Common myeloid progenitor, CD34-positive (primary cell): ENCODE data around the gene RUVBL2.
A peak's percentile ranks its signal among the peaks of the same experiment; 100 is the strongest.

ENCODE experiments used
- CTCF ChIA-PET: fragments of 350-600 bp; sonication (Branson Sonifier 250); formaldehyde crosslinking; loops from one replicate; lab custom pipeline; 2021; ENCODE audit warnings: antibody characterized with exemption; lab: Charles Lee
- POLR2A ChIA-PET: fragments of 350-600 bp; sonication (Branson Sonifier 250); formaldehyde crosslinking; loops from one replicate; lab custom pipeline; 2021; ENCODE audit warnings: antibody characterized with exemption; lab: Charles Lee
- DNase-seq, 3 donors: peaks; one replicate each; pipeline versions ENCODE4 v3.0.0 to v3.0.0-alpha.2; 2013
- H3K27ac ChIP-seq, 2 experiments: 1 replicate in 1 of 2; 2 replicates in 1 of 2; pipeline ENCODE4 v1.7.0; 2013; ENCODE audit warnings: inconsistent platforms in 2 of 2, low read length in 2 of 2, mild to moderate bottlenecking in 2 of 2, low read depth in 1 of 2, moderate library complexity in 1 of 2; ENCODE audit not compliant: severe bottlenecking in 2 of 2, insufficient read depth in 1 of 2, poor library complexity in 1 of 2
- H3K27me3 ChIP-seq, 5 experiments: replicated peaks in 2 of 5; 1 replicate in 3 of 5; 2 replicates in 2 of 5; pipeline versions ENCODE4 v1.6.1 to v1.7.0; 2013; ENCODE audit warnings: low read length in 4 of 5, mild to moderate bottlenecking in 2 of 5, moderate library complexity in 2 of 5, inconsistent platforms in 1 of 5; ENCODE audit not compliant: insufficient read depth in 5 of 5, control insufficient read depth in 4 of 5
- H3K36me3 ChIP-seq, 4 experiments: 1 replicate in 2 of 4; 2 replicates in 2 of 4; pipeline versions ENCODE4 v1.6.1 to v1.7.0; 2013; ENCODE audit warnings: low read length in 3 of 4, control low read depth in 1 of 4, mild to moderate bottlenecking in 1 of 4; ENCODE audit not compliant: control insufficient read depth in 4 of 4, insufficient read depth in 4 of 4
- H3K4me1 ChIP-seq, 4 experiments: 1 replicate in 3 of 4; 2 replicates in 1 of 4; pipeline versions ENCODE4 v1.6.1 to v1.7.1; 2013; ENCODE audit warnings: low read length in 3 of 4, mild to moderate bottlenecking in 3 of 4, control low read depth in 1 of 4, inconsistent platforms in 1 of 4, moderate library complexity in 1 of 4; ENCODE audit not compliant: control insufficient read depth in 4 of 4, insufficient read depth in 4 of 4; ENCODE audit errors: control extremely low read depth in 1 of 4
- H3K4me3 ChIP-seq, 7 experiments: 1 replicate in 4 of 7; 2 replicates in 3 of 7; pipeline versions ENCODE4 v1.5.1 to v1.7.0; 2013; ENCODE audit warnings: mild to moderate bottlenecking in 7 of 7, low read length in 6 of 7, moderate library complexity in 6 of 7, inconsistent platforms in 2 of 7, low read depth in 2 of 7, control low read depth in 1 of 7; ENCODE audit not compliant: insufficient read depth in 4 of 7, control insufficient read depth in 1 of 7; ENCODE audit errors: extremely low read depth in 1 of 7
- H3K9me3 ChIP-seq, 5 experiments: 1 replicate in 4 of 5; 2 replicates in 1 of 5; pipeline versions ENCODE4 v1.6.1 to v1.7.1; 2013; ENCODE audit warnings: low read length in 4 of 5, mild to moderate bottlenecking in 2 of 5, inconsistent platforms in 1 of 5, low read depth in 1 of 5, moderate library complexity in 1 of 5; ENCODE audit not compliant: control insufficient read depth in 4 of 5, insufficient read depth in 2 of 5; ENCODE audit errors: control extremely low read depth in 1 of 5
- WGBS: methylation state at CpG from one replicate; pipeline ENCODE4 v1.1.5; 2013; ENCODE audit not compliant: insufficient coverage; 5-methylcytosine and 5-hydroxymethylcytosine counted together

RUVBL2 gene

GRCh38 chr19:48967346-48968178, 26.1 kb upstream of the RUVBL2 start:
- 94% methylated on average over 12 of the region's 14 CpGs for WGBS
- CTCF ChIA-PET = interaction anchor here (0.7 to 1.3 kb wide), 8 partner anchors 9 to 179 kb away, joined by 3 to 5 read pairs (median 3); partner anchors contain the start of genes GYS1 and RUVBL2
- Histone ChIP-seq H3K27ac (peak overlapping the region in 1 of 2 experiments; percentile 85), H3K4me1 (peaks cover 13 to 45% (median 41%) of the 10 kb centered on the region in 4 experiments), H3K36me3 (peaks cover 14 to 43% (median 31%) of the 10 kb centered on the region in 4 experiments), H3K9me3 (no peaks in the 10 kb centered on the region), H3K27me3 (no peaks in the 10 kb centered on the region), H3K4me3 (peak overlapping the region in 1 of 7 experiments; percentile 36)
- POLR2A ChIA-PET = interaction anchor here (0.6 to 1.3 kb wide), 5 partner anchors 26 to 636 kb away, joined by 3 to 4 read pairs (median 3); partner anchors contain the start of genes GYS1, NUCB1 and RUVBL2
- peak in 2 of 3 donors; percentile 34 to 44 for DNase-seq

GRCh38 chr19:48968179-48968661, 25.5 kb upstream of the RUVBL2 start:
- no peaks in the 10 kb centered on the region for H3K9me3 ChIP-seq
- ChIA-PET CTCF (interaction anchor here (0.7 to 1.3 kb wide), 6 partner anchors 8 to 180 kb away, joined by 3 to 5 read pairs (median 3); partner anchors contain the start of genes GYS1 and RUVBL2), POLR2A (interaction anchor here (0.6 to 1.3 kb wide), 4 partner anchors 25 to 95 kb away, joined by 3 read pairs; partner anchors contain the start of genes GYS1, NUCB1 and RUVBL2)
- no peak overlapping the region for H3K4me3 ChIP-seq
- peaks cover 14 to 49% (median 35%) of the 10 kb centered on the region in 4 experiments for H3K36me3 ChIP-seq
- 95% methylated on average over 3 of the region's 4 CpGs for WGBS
- no peak overlapping the region for H3K27ac ChIP-seq
- H3K27me3 ChIP-seq = no peaks in the 10 kb centered on the region
- peaks cover 13 to 40% (median 36%) of the 10 kb centered on the region in 4 experiments for H3K4me1 ChIP-seq
- DNase-seq = peak in 2 of 3 donors; percentile 29 to 40

DNA sequence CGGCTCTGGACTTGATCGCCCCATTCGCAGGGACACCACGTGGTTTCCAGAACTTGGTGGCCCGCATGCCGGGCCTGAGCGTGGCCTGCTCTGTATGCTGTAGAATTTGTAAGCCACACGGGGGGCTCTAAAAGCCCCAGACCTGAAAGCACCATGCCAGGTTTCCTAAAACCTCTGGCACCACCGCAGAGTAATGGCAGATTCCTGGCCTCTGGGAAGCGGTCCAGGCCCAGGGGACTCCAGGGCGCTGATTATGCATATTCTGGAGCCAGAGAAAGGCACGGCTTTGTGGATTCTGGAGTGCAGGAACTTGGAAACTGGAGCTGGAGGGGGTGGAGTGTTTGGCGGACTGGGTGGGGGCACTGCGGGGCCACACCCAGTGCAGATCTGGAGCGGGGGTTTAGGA, 24.9 kb upstream of the RUVBL2 start:
- H3K9me3 ChIP-seq = no peaks in the 10 kb centered on the region
- ChIA-PET CTCF (interaction anchor here (2.3 kb wide), 1 partner anchor 24 kb away, joined by 7 read pairs; the partner anchor contains the start of genes GYS1 and RUVBL2), POLR2A (no interaction called here)
- 98% methylated on average over 15 of the region's 15 CpGs for WGBS
- peaks cover 14 to 51% (median 37%) of the 10 kb centered on the region in 4 experiments for H3K36me3 ChIP-seq
- no peak overlapping the region for H3K4me3 ChIP-seq
- no peak overlapping the region for H3K27ac ChIP-seq
- DNase-seq = no peak
- no peaks in the 10 kb centered on the region for H3K27me3 ChIP-seq
- H3K4me1 ChIP-seq = peaks cover 9 to 35% (median 30%) of the 10 kb centered on the region in 4 experiments

DNA sequence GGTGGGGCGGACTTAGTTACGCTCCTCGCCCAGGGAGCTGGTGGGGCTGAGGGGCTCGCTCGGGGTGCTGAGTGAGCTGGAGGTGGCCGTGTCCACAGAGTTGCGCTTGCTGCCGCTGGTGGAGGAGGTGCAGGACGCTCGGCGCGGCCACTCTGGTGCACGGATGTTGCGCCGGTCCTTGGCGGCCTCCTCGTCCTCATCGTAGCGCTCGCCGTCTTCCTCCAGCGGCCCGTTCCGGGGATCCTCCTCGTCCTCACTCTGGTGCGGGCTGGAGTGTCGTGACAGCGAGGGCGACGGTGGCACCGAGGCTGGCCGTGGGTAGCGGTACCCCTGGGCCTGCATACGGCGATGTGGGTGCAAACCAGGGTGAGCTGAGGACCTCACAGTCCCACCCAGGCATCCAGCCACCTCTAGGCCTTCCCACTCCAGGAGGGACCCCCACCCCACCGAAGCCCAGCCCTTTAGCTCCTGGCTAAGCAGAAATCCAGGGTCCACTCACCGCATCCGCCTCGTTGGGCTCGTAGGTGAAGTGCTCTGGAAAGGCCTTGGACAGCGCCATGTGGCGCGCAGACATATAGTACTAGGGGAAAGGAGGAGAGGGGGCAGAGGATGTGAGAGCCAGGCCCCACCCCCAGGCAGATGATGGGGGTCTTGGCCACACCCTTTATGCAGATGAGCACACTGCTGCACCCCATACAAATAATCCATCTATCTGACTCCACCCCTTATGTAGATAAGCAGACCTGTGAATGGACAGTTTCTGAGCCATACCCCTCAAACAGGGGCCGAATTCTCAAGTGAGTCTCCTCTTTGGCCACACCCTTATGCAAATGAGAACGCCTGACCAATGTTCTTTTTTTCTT, 24.2 kb upstream of the RUVBL2 start:
- H3K36me3 ChIP-seq = peaks cover 14 to 58% (median 44%) of the 10 kb centered on the region in 4 experiments
- no peak overlapping the region for H3K27ac ChIP-seq
- POLR2A ChIA-PET = no interaction called here
- peaks cover 6 to 28% (median 23%) of the 10 kb centered on the region in 4 experiments for H3K4me1 ChIP-seq
- H3K9me3 ChIP-seq = no peaks in the 10 kb centered on the region
- no peaks in the 10 kb centered on the region for H3K27me3 ChIP-seq
- H3K4me3 ChIP-seq = no peak overlapping the region
- WGBS = 96% methylated on average over 41 of the region's 45 CpGs
- CTCF ChIA-PET = interaction anchor here (0.6 to 3.0 kb wide), 16 partner anchors 7 to 182 kb away, joined by 3 to 17 read pairs (median 4); partner anchors contain the start of genes DHDH, GYS1, HSD17B14 and RUVBL2
- DNase-seq = peak; percentile 52 to 71 (median 66)

GRCh38 chr19:48970139-48970766, 23.4 kb upstream of the RUVBL2 start:
- POLR2A ChIA-PET = interaction anchor here (0.7 to 1.2 kb wide), 7 partner anchors 16 to 324 kb away, joined by 3 to 10 read pairs (median 4); partner anchors contain the start of gene BAX
- Histone ChIP-seq H3K36me3 (peaks cover 14 to 60% (median 45%) of the 10 kb centered on the region in 4 experiments), H3K27ac (no peak overlapping the region), H3K9me3 (no peaks in the 10 kb centered on the region), H3K27me3 (no peaks in the 10 kb centered on the region), H3K4me3 (no peak overlapping the region), H3K4me1 (peaks cover 6 to 24% (median 20%) of the 10 kb centered on the region in 4 experiments)
- CTCF ChIA-PET = interaction anchor here (0.6 to 3.0 kb wide), 25 partner anchors 8 to 182 kb away, joined by 3 to 17 read pairs (median 4); partner anchors contain the start of genes DHDH, GYS1, HSD17B14 and RUVBL2
- WGBS = 95% methylated on average over 17 of the region's 23 CpGs
- no peak for DNase-seq
